GM10248 (cell line): ENCODE results near the gene POLR2C.
A peak's percentile ranks its signal among the peaks of the same experiment; 100 is the strongest.

Experiments used
- CTCF ChIA-PET: fragments of 300-600 bp; sonication (Branson Sonifier 250); formaldehyde crosslinking; extraction: SDS; loops from one replicate; lab custom pipeline; 2021; ENCODE audit warnings: antibody characterized with exemption; lab: Yijun Ruan, JAX
- POLR2A ChIA-PET: fragments of 350-650 bp; sonication (Branson Sonifier 250); formaldehyde crosslinking; extraction: SDS; loops from one replicate; lab custom pipeline; 2020; ENCODE audit warnings: antibody characterized with exemption; lab: Yijun Ruan, JAX
- DNase-seq: peaks from one replicate; pipeline ENCODE4 v3.0.0; 2012; ENCODE audit errors: extremely low spot score
- CTCF ChIP-seq: IDR thresholded peaks from 2 replicates; pipeline ENCODE4 v1.5.1; 2012; ENCODE audit warnings: mild to moderate bottlenecking, low read depth; ENCODE audit errors: extremely low read depth, missing control alignments, control extremely low read depth

POLR2C gene

GRCh38 chr16:57422026-57422944, 40.2 kb upstream of the POLR2C start:
- DNase-seq: no peak
- CTCF ChIA-PET: interaction anchor here (1.0 to 17.8 kb wide), 16 partner anchors 9 to 456 kb away, joined by 3 to 454 read pairs (median 4); partner anchors contain the start of genes CIAPIN1, COQ9 and CX3CL1
- TF ChIP-seq CTCF: peak; percentile 43
- POLR2A ChIA-PET: no interaction called here

- TF ChIP-seq CTCF: no peak
- ChIA-PET CTCF (interaction anchor here (1.3 to 17.8 kb wide), 9 partner anchors 10 to 336 kb away, joined by 3 to 454 read pairs (median 4); partner anchors contain the start of genes CIAPIN1 and COQ9), POLR2A (no interaction called here)
- no peak for DNase-seq
Observed at GRCh38 chr16:57423152-57423551, 39.3 kb upstream of the POLR2C start.

- ChIA-PET POLR2A (interaction anchor here (0.5 kb wide), 1 partner anchor 47 kb away, joined by 3 read pairs; no protein-coding TSS in a partner anchor), CTCF (interaction anchor here (1.4 to 17.8 kb wide), 4 partner anchors 7 to 120 kb away, joined by 4 to 454 read pairs (median 18); no protein-coding TSS in a partner anchor)
Observed at GRCh38 chr16:57424583-57424982, 37.9 kb upstream of the POLR2C start.

DNA sequence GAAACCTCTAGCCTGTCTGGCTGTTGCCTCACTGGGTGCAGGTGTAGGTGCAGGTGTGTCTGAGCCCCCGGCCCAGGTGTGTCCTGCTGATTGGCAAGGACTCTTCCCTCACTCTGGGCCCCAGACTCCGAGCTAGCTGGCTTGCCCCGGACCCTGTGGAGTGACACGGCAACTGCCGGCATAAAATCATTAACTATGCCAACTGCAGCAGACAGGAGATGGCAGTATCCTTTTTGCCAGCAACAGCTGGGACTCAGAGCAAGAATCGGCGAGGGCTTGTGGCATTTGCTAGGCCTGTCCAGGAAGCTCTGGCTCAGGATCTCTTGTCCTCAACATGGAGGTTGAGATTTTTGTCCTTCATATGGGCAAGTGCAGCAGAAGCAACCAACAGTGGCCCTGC, 36.1 kb upstream of the POLR2C start:
- CTCF ChIA-PET: interaction anchor here (2.9 to 17.8 kb wide), 3 partner anchors 9 to 122 kb away, joined by 17 to 454 read pairs (median 18); no protein-coding TSS in a partner anchor
- no peak for DNase-seq
- no peak for TF ChIP-seq CTCF
- POLR2A ChIA-PET: no interaction called here

More at GRCh38 chr16:57424583-57424982, 37.9 kb upstream of the POLR2C start:
- TF ChIP-seq CTCF: no peak
- DNase-seq: no peak

GRCh38 chr16:57427307-57427706, 35.2 kb upstream of the POLR2C start:
- CTCF ChIA-PET: interaction anchor here (2.9 to 17.8 kb wide), 3 partner anchors 10 to 123 kb away, joined by 17 to 454 read pairs (median 18); no protein-coding TSS in a partner anchor
- no peak for TF ChIP-seq CTCF
- POLR2A ChIA-PET: no interaction called here
- DNase-seq: no peak

DNA sequence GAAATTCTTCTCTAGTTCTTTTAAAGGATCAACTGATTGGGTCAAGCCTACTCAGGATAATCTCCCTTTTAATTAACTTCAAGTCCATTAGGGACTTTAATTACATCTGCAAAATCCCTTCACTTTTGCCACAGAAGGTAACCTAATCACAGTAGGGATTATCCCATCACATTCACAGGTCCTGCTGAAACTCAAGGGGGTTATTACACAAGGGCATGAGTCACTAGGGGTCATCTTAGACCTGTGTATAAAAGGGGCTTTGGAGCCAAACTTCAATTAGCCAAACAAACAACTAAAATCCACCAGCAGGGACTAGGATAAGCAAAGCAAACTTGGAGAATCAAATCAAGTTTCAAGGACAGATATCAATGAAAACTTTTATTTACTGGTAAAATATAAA, 34.7 kb upstream of the POLR2C start:
- DNase-seq: no peak
- ChIA-PET CTCF (no interaction called here), POLR2A (no interaction called here)
- no peak for TF ChIP-seq CTCF
